Ecto neural progenitor cell (in vitro differentiated cells): ENCODE measurements around the gene KLF1.
"Not testable (repeated sequence)": the region's sequence is repeated elsewhere in the genome, so short reads cannot be mapped to it uniquely, and the experiment has no call there.

Experiments used
- DNase-seq: peaks from one replicate; pipeline ENCODE4 v3.0.0-alpha.2; 2018; ENCODE audit warnings: low spot score

KLF1 gene

GRCh38 chr19:12867120-12868099, 19.6 kb downstream of the KLF1 start:
- peak; percentile 92 for DNase-seq

DNA sequence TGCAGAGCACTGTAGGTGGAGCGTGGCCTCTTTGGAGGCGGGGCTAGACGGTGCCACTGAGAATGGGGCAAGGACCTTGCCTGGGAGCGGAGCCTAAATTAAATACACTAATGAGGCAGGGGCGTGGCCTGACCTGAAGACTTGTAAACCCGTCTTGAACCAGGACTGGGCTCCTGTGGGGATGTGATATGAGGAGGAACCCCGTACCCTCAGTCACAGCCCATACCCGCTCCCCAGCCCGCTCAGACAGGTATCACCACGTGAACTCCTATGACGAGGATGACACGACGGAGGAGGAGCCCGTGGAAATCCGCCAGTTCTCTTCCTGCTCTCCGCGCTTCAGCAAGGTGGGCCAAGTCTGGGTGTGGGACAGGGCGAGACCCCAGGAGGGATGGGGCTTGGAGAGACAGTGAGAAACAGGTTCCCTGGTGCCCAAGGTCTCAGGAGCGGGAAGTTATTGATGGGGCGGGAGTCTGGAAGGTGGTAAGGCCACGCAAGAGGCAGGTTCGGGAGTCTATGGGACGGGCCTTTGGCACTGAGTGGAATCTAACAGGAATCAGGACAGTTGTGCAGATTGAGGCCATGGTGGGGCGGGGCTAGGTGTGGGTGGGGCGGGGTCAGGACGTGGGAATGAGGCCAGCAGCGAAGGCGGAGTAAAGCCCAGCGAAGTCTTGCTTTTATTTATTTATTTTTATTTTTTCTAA, 20.4 kb downstream of the KLF1 start:
- no peak for DNase-seq

- no peak for DNase-seq
These were observed 21.1 kb downstream of the KLF1 start for GRCh38 chr19:12865746-12866415.

GRCh38 chr19:12864721-12865715, 22.0 kb downstream of the KLF1 start:
- no peak for DNase-seq

DNA sequence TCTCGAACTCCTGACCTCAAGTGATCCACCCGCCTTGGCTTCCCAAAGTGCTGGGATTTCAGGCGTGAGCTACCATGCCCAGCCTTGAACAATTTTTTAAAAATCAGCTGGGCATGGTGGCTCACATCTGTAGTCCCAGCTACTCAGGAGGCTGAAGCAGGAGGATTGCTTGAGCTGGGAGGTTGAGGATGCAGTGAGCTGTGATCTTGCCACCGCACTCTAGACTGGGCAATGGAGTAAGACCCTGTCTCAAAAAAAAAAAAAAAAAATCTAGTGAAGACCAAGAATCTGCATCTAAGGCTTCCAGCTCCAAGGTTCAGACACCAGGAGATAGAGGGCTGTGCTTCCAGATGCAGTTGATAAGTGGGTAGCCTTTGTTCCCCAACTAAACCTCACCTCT, 22.9 kb downstream of the KLF1 start:
- no peak for DNase-seq

DNA sequence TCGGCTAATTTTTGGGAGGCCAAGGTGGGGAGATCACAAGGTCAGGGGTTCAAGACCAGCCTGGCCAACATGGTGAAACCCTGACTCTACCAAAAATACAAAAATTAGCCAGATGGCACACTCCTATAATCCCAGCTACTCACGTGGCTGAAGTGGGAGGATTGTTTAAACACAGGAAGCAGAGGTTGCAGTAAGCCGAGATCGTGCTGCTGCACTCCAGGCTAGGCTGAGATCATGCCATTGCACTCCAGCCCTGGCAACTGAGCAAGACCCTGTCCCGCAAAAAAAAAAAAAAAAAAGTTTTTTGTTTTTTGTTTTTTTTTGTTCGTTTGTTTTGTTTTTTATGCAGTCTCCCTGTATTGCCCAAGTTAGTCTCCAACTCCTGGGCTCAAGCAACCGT, 27.5 kb downstream of the KLF1 start:
- no peak for DNase-seq

GRCh38 chr19:12858041-12858928, 28.7 kb downstream of the KLF1 start:
- DNase-seq, result no peak

DNA sequence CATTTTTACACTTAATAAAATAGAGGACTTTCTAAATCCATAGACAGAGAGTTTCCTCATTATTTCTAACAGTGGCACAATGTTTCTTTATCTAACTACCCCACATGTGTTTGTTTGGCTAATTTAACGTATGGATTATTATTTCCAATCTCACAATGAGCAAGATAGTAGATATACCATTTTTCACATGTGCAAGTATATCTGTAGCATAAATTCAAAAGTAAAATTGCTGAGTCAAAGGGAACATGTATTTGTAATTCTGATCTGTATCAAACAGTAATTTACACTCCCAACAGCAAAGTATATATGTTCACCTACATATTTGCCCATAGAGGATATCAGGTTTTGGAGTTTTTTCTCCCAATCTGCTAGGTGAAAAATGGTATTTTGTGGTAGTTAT, 30.3 kb downstream of the KLF1 start:
- DNase-seq, result no peak

- DNase-seq, result peak; percentile 95
These were observed 39.6 kb downstream of the KLF1 start for GRCh38 chr19:12847159-12848139.

- DNase-seq, result not testable (repeated sequence)
These were observed 40.4 kb downstream of the KLF1 start for GRCh38 chr19:12846613-12847012.

DNA sequence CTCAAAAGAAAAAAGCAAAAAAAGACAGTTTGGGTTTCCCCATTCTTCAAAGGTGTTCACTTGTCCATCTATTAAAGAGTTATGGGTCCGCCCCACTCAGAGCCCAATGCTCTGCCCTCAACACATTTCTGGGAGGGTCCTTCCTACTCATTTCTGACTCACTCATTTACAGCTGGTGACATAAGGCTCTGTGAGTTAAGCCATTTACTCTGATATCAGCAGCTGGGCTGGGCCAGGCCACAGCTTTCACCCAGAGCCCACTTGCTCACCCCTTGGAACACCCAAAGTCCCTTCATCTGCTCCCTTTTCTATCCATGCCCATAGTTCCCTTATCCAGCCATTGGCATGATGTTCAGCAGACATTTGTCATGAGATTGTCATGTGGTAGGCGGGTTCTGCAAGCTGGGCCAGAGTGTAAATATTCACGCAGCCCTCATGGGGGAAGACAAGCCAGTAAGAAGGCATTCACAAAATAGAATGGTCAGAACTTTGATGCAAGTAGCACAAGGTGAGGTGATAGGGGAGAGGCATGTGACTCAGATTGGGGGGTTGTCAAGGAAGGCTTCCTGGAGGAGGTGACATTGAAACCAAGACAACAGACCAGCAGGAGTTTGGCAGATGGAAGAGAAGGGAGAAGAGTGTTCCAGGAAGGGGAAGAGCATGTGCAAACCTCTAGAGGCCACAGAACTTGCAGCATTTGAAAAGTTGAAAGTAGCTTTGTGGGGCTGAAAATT, 42.8 kb downstream of the KLF1 start:
- DNase-seq, result no peak

- DNase-seq, result no peak
These were observed 43.7 kb downstream of the KLF1 start for GRCh38 chr19:12843328-12843727.

DNA sequence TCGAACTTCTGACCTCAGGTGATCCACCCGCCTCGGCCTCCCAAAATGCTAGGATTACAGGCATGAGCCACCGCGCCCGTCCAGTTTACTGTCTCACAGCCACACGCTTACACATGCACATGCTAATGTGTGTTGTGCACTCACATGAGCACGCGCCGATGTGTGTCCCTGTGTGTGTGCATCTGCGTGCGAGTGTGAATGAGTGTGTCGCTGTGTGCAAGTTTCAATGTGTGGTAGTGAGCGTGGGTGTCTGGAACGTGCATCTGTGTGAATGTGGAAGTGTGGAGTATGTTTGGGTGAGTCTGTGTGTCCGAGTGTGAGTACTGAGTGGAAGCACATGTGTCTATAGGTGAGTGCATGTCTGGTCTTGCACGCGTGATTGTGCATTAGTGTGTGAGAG, 44.5 kb downstream of the KLF1 start:
- no peak for DNase-seq

DNA sequence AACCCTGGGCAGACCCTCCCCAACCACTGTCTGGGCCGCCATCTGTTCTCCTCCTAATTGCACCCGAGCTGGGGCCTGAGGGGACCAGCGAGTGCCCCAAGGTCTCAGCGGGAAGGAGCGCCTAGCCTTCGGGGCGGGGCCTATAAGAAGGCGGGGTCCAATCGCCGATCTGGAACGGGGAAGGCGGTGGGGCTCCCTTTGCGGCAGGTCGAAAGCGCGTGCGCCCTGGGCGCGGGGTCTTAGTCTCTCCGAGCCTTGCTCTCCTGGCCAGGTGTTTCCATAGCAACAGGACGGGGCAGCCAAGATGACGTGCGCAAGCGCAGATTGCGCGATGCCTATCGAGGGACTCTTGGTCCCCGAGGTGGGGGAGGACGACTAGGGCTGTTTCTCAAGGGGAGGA, 45.9 kb downstream of the KLF1 start:
- DNase-seq, result peak; percentile 96

- peak; percentile 98 for DNase-seq
These were observed 46.6 kb downstream of the KLF1 start for GRCh38 chr19:12840091-12841079.

DNA sequence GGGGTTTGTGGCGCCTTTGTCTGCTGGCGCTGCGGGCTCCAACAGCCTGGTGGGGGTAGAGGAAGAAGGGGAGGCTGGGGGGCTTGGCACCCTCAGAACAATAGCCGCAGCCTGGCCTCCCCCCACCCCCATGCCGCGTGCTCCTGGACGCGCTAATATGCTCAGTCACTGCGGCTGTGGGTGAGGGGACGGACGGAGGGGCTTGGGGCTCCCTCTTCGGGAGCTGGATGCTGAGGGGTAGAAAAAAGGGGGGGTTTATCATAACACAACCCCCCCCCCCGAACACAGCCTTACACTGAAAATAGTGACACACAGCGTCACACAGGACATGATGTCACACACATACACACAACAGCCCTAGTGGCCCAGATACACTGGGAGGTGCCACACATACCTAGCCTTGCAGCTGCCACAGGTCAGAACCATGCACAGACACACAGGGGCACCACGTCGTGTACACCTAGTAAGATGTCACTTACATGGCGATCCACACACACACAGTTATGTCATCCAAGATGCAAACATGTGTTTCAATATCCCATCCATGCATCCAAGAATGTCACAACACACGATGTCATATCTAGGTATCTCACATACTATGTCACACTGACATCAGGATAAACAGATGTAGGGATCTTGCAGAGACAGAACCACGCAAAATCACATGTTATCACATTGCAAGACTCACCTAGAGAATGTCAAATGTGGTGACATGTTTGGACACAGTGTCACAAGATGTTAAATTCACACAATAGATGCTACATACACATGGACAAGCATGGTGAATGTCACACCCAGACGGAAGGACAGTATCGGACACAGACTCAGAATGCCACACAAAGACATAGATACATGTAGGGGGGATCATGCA, 47.9 kb downstream of the KLF1 start:
- DNase-seq, result no peak
